ENCODE measurements around the gene STARD7.

GRCh38 chr2:96158554-96158940, 50.1 kb downstream of the STARD7 start:
- TF ChIP-seq, protein P1, sequence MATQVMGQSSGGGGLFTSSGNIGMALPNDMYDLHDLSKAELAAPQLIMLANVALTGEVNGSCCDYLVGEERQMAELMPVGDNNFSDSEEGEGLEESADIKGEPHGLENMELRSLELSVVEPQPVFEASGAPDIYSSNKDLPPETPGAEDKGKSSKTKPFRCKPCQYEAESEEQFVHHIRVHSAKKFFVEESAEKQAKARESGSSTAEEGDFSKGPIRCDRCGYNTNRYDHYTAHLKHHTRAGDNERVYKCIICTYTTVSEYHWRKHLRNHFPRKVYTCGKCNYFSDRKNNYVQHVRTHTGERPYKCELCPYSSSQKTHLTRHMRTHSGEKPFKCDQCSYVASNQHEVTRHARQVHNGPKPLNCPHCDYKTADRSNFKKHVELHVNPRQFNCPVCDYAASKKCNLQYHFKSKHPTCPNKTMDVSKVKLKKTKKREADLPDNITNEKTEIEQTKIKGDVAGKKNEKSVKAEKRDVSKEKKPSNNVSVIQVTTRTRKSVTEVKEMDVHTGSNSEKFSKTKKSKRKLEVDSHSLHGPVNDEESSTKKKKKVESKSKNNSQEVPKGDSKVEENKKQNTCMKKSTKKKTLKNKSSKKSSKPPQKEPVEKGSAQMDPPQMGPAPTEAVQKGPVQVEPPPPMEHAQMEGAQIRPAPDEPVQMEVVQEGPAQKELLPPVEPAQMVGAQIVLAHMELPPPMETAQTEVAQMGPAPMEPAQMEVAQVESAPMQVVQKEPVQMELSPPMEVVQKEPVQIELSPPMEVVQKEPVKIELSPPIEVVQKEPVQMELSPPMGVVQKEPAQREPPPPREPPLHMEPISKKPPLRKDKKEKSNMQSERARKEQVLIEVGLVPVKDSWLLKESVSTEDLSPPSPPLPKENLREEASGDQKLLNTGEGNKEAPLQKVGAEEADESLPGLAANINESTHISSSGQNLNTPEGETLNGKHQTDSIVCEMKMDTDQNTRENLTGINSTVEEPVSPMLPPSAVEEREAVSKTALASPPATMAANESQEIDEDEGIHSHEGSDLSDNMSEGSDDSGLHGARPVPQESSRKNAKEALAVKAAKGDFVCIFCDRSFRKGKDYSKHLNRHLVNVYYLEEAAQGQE (IDR thresholded peaks at IDR 0.05), result no peak
- no peak for TF ChIP-seq JUNB (IDR thresholded peaks at IDR 0.05)
- no peak for TF ChIP-seq POLR2A (IDR thresholded peaks at IDR 0.05; ENCODE audit: low read length)
- TF ChIP-seq CEBPB (IDR thresholded peaks at IDR 0.05), result no peak

All from A549 (cell line).